GM12878 (cell line): ENCODE data around the gene ZNF385C. TPM values are rescaled to one million over a fixed set of nuclear protein-coding genes. Genes with fewer than 3 reads are reported as not detected.
"Not testable (repeated sequence)": the region's sequence is repeated elsewhere in the genome, so short reads cannot be mapped to it uniquely, and the experiment has no call there.

Source experiments
- ATAC-seq: fragments of 200-7000 bp; cut with Tn5 transposase; 3 replicates; pipeline ENCODE4 v1.9.1; 2020; ENCODE audit warnings: mild to moderate bottlenecking, moderate library complexity
- BruUV-seq: library from RNA; stranded (reverse); fragments of 400-500 nt; replicated peaks from 2 replicates; lab custom pipeline; 2021; lab: Mats Ljungman, UMichigan
- CTCF ChIA-PET: fragments of 300-600 bp; sonication (Branson Sonifier 250); formaldehyde crosslinking; extraction: SDS; loops from one replicate; lab custom pipeline; 2021; ENCODE audit warnings: inconsistent platforms; lab: Yijun Ruan, JAX
- POLR2A ChIA-PET: fragments of 350-600 bp; formaldehyde crosslinking; extraction: SDS; loops from one replicate; lab custom pipeline; 2021; ENCODE audit warnings: inconsistent platforms; lab: Charles Lee
- RAD21 ChIA-PET: fragments of 300-600 bp; sonication (Branson Sonifier 250); formaldehyde crosslinking; loops from one replicate; lab custom pipeline; 2023; ENCODE audit warnings: antibody characterized with exemption; ENCODE audit not compliant: unreplicated experiment; lab: Charles Lee
- SMC1A ChIA-PET: fragments of 300-600 bp; sonication (Branson Sonifier 250); formaldehyde crosslinking; loops from one replicate; lab custom pipeline; 2023; ENCODE audit not compliant: unreplicated experiment, uncharacterized antibody; lab: Charles Lee
- DNase-seq: peaks from one replicate; pipeline ENCODE4 v3.0.0-alpha.2; 2011; ENCODE audit warnings: low read depth, low spot score
- FAIRE-seq: peaks from 3 replicates; lab custom pipeline; 2011; peaks lifted over from hg19 to GRCh38; lab: Jason Lieb, UNC
- H2AFZ ChIP-seq: 2 replicates; pipeline ENCODE4 v1.6.0; 2011; ENCODE audit warnings: low read depth, low read length, control low read depth; ENCODE audit not compliant: control insufficient read depth
- H3K27ac ChIP-seq: 2 replicates; pipeline ENCODE4 v1.5.1; 2011; ENCODE audit warnings: control low read depth; ENCODE audit not compliant: control insufficient read depth, insufficient read depth
- H3K27me3 ChIP-seq, 2 experiments: replicated peaks in 1 of 2; 2 replicates each; pipeline versions ENCODE4 v1.6.0 to v1.6.1; 2011; ENCODE audit warnings: low read length in 1 of 2; ENCODE audit not compliant: control insufficient read depth in 2 of 2, insufficient read depth in 2 of 2
- H3K36me3 ChIP-seq, 2 experiments: 2 replicates each; pipeline ENCODE4 v1.5.1; 2011; ENCODE audit warnings: low read length in 1 of 2; ENCODE audit not compliant: control insufficient read depth in 2 of 2, insufficient read depth in 2 of 2
- H3K4me1 ChIP-seq: 2 replicates; pipeline ENCODE4 v1.6.1; 2011; ENCODE audit warnings: mild to moderate bottlenecking, low read length, moderate library complexity, mixed read lengths; ENCODE audit not compliant: control insufficient read depth, insufficient read depth
- H3K4me2 ChIP-seq: 2 replicates; pipeline ENCODE4 v1.6.0; 2011; ENCODE audit warnings: control low read depth; ENCODE audit not compliant: control insufficient read depth, insufficient read depth
- H3K4me3 ChIP-seq: fragments of 200-600 bp; sonication (generic); 2 replicates; pipeline ENCODE4 v1.5.1; 2016
- H3K79me2 ChIP-seq: 2 replicates; pipeline ENCODE4 v1.6.0; 2011; ENCODE audit warnings: low read length; ENCODE audit not compliant: control insufficient read depth, insufficient read depth
- H3K9ac ChIP-seq: 2 replicates; pipeline ENCODE4 v1.8.0; 2011; ENCODE audit warnings: low read length, control low read depth, mixed read lengths; ENCODE audit not compliant: control insufficient read depth, insufficient read depth
- H3K9me3 ChIP-seq: replicated peaks from 3 replicates; pipeline ENCODE4 v1.5.1; 2011; ENCODE audit warnings: mild to moderate bottlenecking, low read length; ENCODE audit not compliant: control insufficient read depth, insufficient read depth
- H4K20me1 ChIP-seq: 2 replicates; pipeline ENCODE4 v1.6.0; 2011; ENCODE audit not compliant: control insufficient read depth, insufficient read depth
- MLLT1 ChIP-seq: fragments of 450-650 bp; IDR thresholded peaks from 2 replicates; pipeline ENCODE4 v1.6.1; 2016; ENCODE audit warnings: mild to moderate bottlenecking
- WGBS: methylation state at CpG from one replicate; pipeline ENCODE4 v1.1.6; 2016; ENCODE audit warnings: low lambda C conversion rate; ENCODE audit not compliant: insufficient replicate concordance, insufficient coverage; ENCODE audit errors: missing lambda C conversion rate; 5-methylcytosine and 5-hydroxymethylcytosine counted together
- in situ Hi-C: fragments of 300-500 bp; cut with MboI; formaldehyde crosslinking; loops from 9 replicates; pipeline ENCODE4 v1.14.3; 2018; ENCODE audit warnings: mixed read lengths
- intact Hi-C: fragments of 100-400 bp; cut with micrococcal nuclease; formaldehyde crosslinking; loops from one replicate; pipeline ENCODE4 v1.14.2; 2022; ENCODE audit not compliant: unreplicated experiment
- polyA plus RNA-seq, 11 experiments: library from polyadenylated mRNA; depleted of rRNA in 4 of 11; unstranded in 6 of 11; stranded (reverse) in 5 of 11; fragments of >200 nt; fragmentation: Nextera tagmentation in 4 of 11; fragmentation: Illumina TruSeq in 1 of 11; extraction: Ambion mirVana in 4 of 11; extraction: Trizol in 1 of 11; gene quantifications; 1 replicate in 1 of 11; 2 replicates in 10 of 11; pipeline versions ENCODE4 v1.2.1 to v1.2.3, GENCODE V29; 2011 to 2016; ENCODE audit warnings: inconsistent platforms in 2 of 11, missing spikeins in 2 of 11, low read depth in 1 of 11
- total RNA-seq, 4 experiments: library from RNA; depleted of rRNA in 3 of 4; stranded (reverse); fragments of >200 nt in 3 of 4; fragmentation: Illumina TruSeq in 1 of 4; extraction: Trizol in 1 of 4; gene quantifications; 2 replicates each; pipeline versions ENCODE4 v1.2.1 to v1.2.3, GENCODE V29; 2013 to 2021

The ZNF385C gene
- total and polyA plus RNA-seq, 10 of the 15 experiments (the other 5 are each of a cell fraction or from before 2014, with no cell fraction given) = 0.06 to 0.20 (median 0.07) TPM; not detected in 5

GRCh38 chr17:42020845-42021244 lies 77.4 kb downstream of the ZNF385C start:
- H3K4me3 ChIP-seq = peak overlapping the region; percentile 88
- BruUV-seq, H4K20me1 ChIP-seq, H3K27me3 ChIP-seq, intact Hi-C loops, ATAC-seq, H2AFZ ChIP-seq, FAIRE-seq, H3K9me3 ChIP-seq, DNase-seq: not testable (repeated sequence)
- WGBS = 74% methylated on average over 8 of the region's 8 CpGs
- ChIA-PET CTCF (interaction anchor here (0.6 to 10.1 kb wide), 16 partner anchors 9 to 187 kb away, joined by 3 to 85 read pairs (median 5); partner anchors contain the start of genes CNP and KCNH4), SMC1A (interaction anchor here (0.5 to 1.4 kb wide), 7 partner anchors 29 to 160 kb away, joined by 3 to 6 read pairs (median 4); partner anchors contain the start of genes CNP and KCNH4), RAD21 (interaction anchor here (0.7 to 6.6 kb wide), 3 partner anchors 55 to 95 kb away, joined by 3 to 53 read pairs (median 5); partner anchors contain the start of gene CNP), POLR2A (interaction anchor here (0.6 to 1.1 kb wide), 4 partner anchors 55 to 1164 kb away, joined by 3 to 8 read pairs (median 3); no protein-coding TSS in a partner anchor)
- peak overlapping the region; percentile 95 for H3K9ac ChIP-seq
- 0 out of 2 replicates have a peak, but pooled peaks have one; percentile 35 for TF ChIP-seq MLLT1
- H3K27ac ChIP-seq = peak overlapping the region; percentile 76
- peaks cover 0 to 13% of the 10 kb centered on the region in 2 experiments; a peak in 2 of 4 replicates for H3K36me3 ChIP-seq
- peaks cover 27% of the 10 kb centered on the region for H3K4me1 ChIP-seq
- peaks cover 34% of the 10 kb centered on the region for H3K79me2 ChIP-seq
- H3K4me2 ChIP-seq = peak overlapping the region; percentile 36
- in situ Hi-C loops = loop anchor here (5.0 to 25.0 kb wide), 2 partner anchors 91 to 1191 kb away; partner anchors contain the start of genes DHX58 and TMEM106A
